HFFc6 (cell line): ENCODE results near the gene MRC2. TPM values are rescaled to one million over a fixed set of nuclear protein-coding genes. Genes with fewer than 3 reads are reported as not detected.
A peak's percentile ranks its signal among the peaks of the same experiment; 100 is the strongest.
"Not testable (repeated sequence)": the region's sequence is repeated elsewhere in the genome, so short reads cannot be mapped to it uniquely, and the experiment has no call there.

ENCODE experiments used
- DNase-seq: peaks from one replicate; pipeline ENCODE4 v3.0.0-alpha.2; 2018
- H3K27ac Mint-ChIP-seq: 2 replicates; pipeline ENCODE4 v1.8.0; 2020; ENCODE audit warnings: mild to moderate bottlenecking, mixed read lengths
- H3K27me3 Mint-ChIP-seq: 2 replicates; pipeline ENCODE4 v1.8.0; 2021; ENCODE audit warnings: mild to moderate bottlenecking, moderate library complexity, mixed read lengths; ENCODE audit not compliant: insufficient read depth
- H3K36me3 Mint-ChIP-seq: 2 replicates; pipeline ENCODE4 v1.8.0; 2021; ENCODE audit warnings: low read depth, mixed read lengths
- H3K4me1 Mint-ChIP-seq: 2 replicates; pipeline ENCODE4 v1.8.0; 2020; ENCODE audit warnings: low read depth, mixed read lengths
- H3K4me3 Mint-ChIP-seq: 2 replicates; pipeline ENCODE4 v1.8.0; 2020; ENCODE audit warnings: mild to moderate bottlenecking, moderate library complexity, mixed read lengths
- H3K9me3 Mint-ChIP-seq: 2 replicates; pipeline ENCODE4 v1.8.0; 2020; ENCODE audit warnings: mild to moderate bottlenecking, mixed read lengths
- CTCF ChIP-seq: fragments of 200-600 bp; sonication (generic); IDR thresholded peaks from 2 replicates; pipeline ENCODE4 v1.5.0; 2021; ENCODE audit warnings: antibody characterized with exemption, mild to moderate bottlenecking
- total RNA-seq, 6 experiments: library from RNA; stranded (reverse); fragmentation: NEBNext Ultra II Directional; extraction: Animal tissue kit (Norgen Biotek cat#: 25700); gene quantifications; 2 replicates in 1 of 6; 3 replicates in 5 of 6; pipeline ENCODE4 v1.2.3, GENCODE V29; 2021

Gene MRC2
- total RNA-seq, 6 experiments from 2014 or later: 255 to 313 (median 279) TPM

GRCh38 chr17:62601471-62601870 lies 26.0 kb upstream of the MRC2 start:
- Mint-ChIP-seq H3K27me3 (no peaks in the 10 kb centered on the region), H3K4me3 (no peak overlapping the region), H3K9me3 (no peaks in the 10 kb centered on the region), H3K27ac (no peak overlapping the region), H3K36me3 (peaks cover 50% of the 10 kb centered on the region), H3K4me1 (peaks cover 29% of the 10 kb centered on the region)
- TF ChIP-seq CTCF: no peak
- DNase-seq: no peak

- not testable (repeated sequence) for H3K27me3 Mint-ChIP-seq, DNase-seq, H3K27ac Mint-ChIP-seq, H3K4me1 Mint-ChIP-seq, H3K4me3 Mint-ChIP-seq, H3K9me3 Mint-ChIP-seq
- peaks cover 42% of the 10 kb centered on the region for H3K36me3 Mint-ChIP-seq
Measured at GRCh38 chr17:62603783-62604182, 23.7 kb upstream of the MRC2 start.

GRCh38 chr17:62605588-62605987 lies 21.9 kb upstream of the MRC2 start:
- H3K9me3 Mint-ChIP-seq: no peaks in the 10 kb centered on the region
- DNase-seq: no peak
- no peak overlapping the region for H3K27ac Mint-ChIP-seq
- H3K27me3 Mint-ChIP-seq: no peaks in the 10 kb centered on the region
- H3K4me3 Mint-ChIP-seq: no peak overlapping the region
- no peak for TF ChIP-seq CTCF
- H3K36me3 Mint-ChIP-seq: peaks cover 45% of the 10 kb centered on the region
- peaks cover 9% of the 10 kb centered on the region for H3K4me1 Mint-ChIP-seq

GRCh38 chr17:62611292-62611691 lies 16.2 kb upstream of the MRC2 start:
- Mint-ChIP-seq H3K9me3 (no peaks in the 10 kb centered on the region), H3K27ac (no peak overlapping the region), H3K36me3 (peaks cover 53% of the 10 kb centered on the region), H3K4me3 (no peak overlapping the region), H3K27me3 (no peaks in the 10 kb centered on the region), H3K4me1 (peaks cover 39% of the 10 kb centered on the region)
- no peak for TF ChIP-seq CTCF
- no peak for DNase-seq

GRCh38 chr17:62611728-62612127 lies 15.7 kb upstream of the MRC2 start:
- H3K27ac Mint-ChIP-seq: no peak overlapping the region; the same call in 1 of the 2 replicates
- H3K4me3 Mint-ChIP-seq: no peak overlapping the region
- H3K9me3 Mint-ChIP-seq: no peaks in the 10 kb centered on the region
- H3K27me3 Mint-ChIP-seq: no peaks in the 10 kb centered on the region; the same call in 1 of the 2 replicates
- peaks cover 51% of the 10 kb centered on the region for H3K36me3 Mint-ChIP-seq
- peaks cover 39% of the 10 kb centered on the region for H3K4me1 Mint-ChIP-seq
- TF ChIP-seq CTCF: no peak
- DNase-seq: no peak

GRCh38 chr17:62612289-62612688 lies 15.2 kb upstream of the MRC2 start:
- H3K27ac Mint-ChIP-seq, H3K4me3 Mint-ChIP-seq, H3K9me3 Mint-ChIP-seq, H3K27me3 Mint-ChIP-seq, DNase-seq: not testable (repeated sequence)
- peaks cover 47% of the 10 kb centered on the region for H3K36me3 Mint-ChIP-seq
- H3K4me1 Mint-ChIP-seq: peaks cover 43% of the 10 kb centered on the region

- Mint-ChIP-seq H3K4me3 (peak overlapping the region; percentile 24), H3K36me3 (peaks cover 39% of the 10 kb centered on the region), H3K4me1 (peaks cover 51% of the 10 kb centered on the region), H3K27ac (peak overlapping the region; percentile 73)
- H3K27me3 Mint-ChIP-seq, H3K9me3 Mint-ChIP-seq, DNase-seq: not testable (repeated sequence)
Measured at GRCh38 chr17:62613095-62613494, 14.4 kb upstream of the MRC2 start.
